ENCODE measurements around the gene PGAP3.
"Not testable (repeated sequence)": the region's sequence is repeated elsewhere in the genome, so short reads cannot be mapped to it uniquely, and the experiment has no call there.

Gene PGAP3, protein sequence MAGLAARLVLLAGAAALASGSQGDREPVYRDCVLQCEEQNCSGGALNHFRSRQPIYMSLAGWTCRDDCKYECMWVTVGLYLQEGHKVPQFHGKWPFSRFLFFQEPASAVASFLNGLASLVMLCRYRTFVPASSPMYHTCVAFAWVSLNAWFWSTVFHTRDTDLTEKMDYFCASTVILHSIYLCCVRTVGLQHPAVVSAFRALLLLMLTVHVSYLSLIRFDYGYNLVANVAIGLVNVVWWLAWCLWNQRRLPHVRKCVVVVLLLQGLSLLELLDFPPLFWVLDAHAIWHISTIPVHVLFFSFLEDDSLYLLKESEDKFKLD

GRCh38 chr17:39687546-39688474, at the start of gene PGAP3:
PGAP3 (minus strand) TSS chr17:39688057; CDS start chr17:39688014, 43 bp downstream.
- DNase-seq: peak; percentile 84

GRCh38 chr17:39737206-39737759, 49.4 kb upstream of the PGAP3 start:
- no peak for DNase-seq

- no peak for DNase-seq
Measured at GRCh38 chr17:39736319-39737165, 48.7 kb upstream of the PGAP3 start.

- DNase-seq: no peak
Measured at GRCh38 chr17:39735882-39736281, 48.0 kb upstream of the PGAP3 start.

DNA sequence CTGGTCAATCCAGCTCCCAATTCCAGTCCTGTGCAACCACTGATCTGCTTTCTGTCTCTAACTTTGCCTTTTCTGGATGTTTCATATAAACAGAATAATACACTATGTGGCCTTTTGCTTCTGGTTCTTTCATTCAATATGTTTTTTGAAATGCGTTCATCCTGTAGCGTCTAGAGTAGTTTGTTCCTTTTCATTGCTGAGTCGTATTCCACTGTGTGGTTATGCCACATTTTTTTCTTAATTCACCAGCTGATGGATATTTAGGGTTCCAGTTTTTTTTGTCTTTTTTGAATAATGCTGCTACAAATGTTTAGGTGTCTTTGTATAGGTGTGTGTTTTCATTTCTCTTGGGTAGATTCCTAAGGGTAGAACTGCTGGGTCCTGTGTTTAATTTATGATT, 44.7 kb upstream of the PGAP3 start:
- DNase-seq: no peak

DNA sequence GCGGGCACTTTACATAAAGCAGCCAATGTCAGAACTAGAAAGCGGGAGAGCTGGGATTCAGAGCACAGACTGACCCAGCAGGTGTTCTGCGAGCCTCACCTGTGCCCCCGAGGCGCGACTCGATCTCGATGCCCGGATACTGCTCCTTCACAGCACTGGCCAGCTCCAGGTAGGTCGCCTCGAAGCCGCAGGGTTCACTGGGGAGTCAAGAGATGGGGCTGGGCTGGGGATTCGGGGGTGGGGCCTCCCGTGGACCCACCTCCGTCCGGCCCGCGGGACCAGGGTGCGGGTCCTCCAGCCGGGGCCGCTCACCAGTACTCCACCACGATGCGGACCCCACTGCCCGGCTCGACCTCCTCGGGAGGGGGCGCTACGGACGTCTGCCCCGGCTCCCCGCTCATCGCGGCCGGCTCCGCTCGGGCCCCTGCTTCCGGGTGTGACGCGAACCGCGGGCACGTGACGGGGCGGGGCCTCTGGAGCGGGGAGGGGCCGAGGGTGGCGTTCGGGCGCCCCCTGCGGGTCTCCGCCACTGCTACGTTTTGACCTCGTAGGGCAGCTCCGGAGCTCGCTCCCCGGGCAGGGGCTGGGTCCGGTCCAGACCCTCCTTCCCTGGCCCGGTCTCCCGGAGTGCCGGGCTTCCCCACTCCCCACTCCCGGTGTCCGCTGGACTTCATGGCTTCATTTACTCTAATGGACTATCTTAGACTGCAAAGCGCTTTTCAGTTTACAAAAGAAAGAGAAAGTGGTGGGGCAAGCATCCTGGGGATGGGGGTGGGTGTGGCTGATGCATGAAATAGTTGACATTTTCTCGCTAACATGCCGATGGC, 42.5 kb upstream of the PGAP3 start, which contains the start of gene MIEN1:
TSS of gene MIEN1 (minus strand) at position 438 of the 827 bp plus-strand sequence. CDS start at position 401, 37 bp downstream.
- DNase-seq: peak; percentile 94

DNA sequence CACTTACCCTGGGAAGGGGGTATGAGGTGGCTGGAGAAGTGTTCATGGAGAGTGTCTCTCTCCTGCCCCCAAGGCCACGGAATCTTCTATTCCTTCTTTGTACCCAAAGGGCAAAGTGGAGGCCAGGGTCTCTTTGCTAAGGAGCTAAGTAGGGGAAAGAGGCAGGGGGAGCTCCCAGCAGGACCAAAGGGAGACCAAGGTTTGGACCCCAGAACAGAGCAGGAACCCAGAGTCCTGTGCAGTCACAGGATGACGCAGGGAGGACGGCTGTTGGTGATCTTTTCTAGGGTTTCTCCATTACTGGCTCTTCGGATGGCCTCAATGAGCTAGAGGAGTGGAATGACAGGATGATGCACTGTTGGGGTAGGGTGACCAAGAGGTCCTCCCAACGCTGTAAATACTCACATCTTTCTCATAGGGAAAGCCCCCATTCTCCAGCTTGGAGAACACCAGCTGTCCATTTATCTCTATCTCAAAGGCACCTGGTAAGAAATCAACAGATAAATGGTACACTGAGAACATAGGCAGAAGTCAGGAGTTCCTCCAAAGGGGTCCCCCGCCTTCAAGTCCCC, 41.5 kb upstream of the PGAP3 start:
- DNase-seq: no peak

DNA sequence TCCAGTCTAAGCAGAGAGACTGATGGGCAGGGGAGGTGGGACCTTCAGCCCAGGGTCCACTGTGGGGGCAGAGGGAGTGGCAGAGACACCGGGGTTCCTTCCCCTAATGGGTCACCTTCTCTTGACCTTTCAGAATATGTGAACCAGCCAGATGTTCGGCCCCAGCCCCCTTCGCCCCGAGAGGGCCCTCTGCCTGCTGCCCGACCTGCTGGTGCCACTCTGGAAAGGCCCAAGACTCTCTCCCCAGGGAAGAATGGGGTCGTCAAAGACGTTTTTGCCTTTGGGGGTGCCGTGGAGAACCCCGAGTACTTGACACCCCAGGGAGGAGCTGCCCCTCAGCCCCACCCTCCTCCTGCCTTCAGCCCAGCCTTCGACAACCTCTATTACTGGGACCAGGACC, 39.7 kb upstream of the PGAP3 start:
- DNase-seq: no peak

- no peak for DNase-seq
Measured at GRCh38 chr17:39726617-39727016, 38.8 kb upstream of the PGAP3 start.

DNA sequence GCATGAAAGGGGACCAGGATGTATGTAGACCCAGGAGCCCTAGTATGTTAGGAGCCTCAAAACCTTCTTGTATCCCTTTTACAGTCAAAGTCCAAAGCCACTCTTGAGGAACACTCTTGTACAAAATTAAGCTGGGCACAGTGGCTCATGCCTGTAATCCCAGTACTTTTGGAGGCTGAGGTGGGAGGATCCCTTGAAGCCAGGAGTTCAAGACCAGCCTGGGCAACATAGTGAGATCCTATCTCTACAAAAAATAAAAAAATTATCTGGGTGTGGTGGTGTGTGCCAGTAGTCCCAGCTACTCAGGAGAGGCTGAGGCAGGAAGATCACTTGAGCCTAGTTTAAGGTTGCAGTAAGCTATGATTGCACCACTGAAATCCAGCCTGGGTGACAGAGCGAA, 38.1 kb upstream of the PGAP3 start:
- DNase-seq: not testable (repeated sequence)

GRCh38 chr17:39724731-39725130, 36.9 kb upstream of the PGAP3 start:
- no peak for DNase-seq

GRCh38 chr17:39722965-39723848, 35.4 kb upstream of the PGAP3 start:
- no peak for DNase-seq

DNA sequence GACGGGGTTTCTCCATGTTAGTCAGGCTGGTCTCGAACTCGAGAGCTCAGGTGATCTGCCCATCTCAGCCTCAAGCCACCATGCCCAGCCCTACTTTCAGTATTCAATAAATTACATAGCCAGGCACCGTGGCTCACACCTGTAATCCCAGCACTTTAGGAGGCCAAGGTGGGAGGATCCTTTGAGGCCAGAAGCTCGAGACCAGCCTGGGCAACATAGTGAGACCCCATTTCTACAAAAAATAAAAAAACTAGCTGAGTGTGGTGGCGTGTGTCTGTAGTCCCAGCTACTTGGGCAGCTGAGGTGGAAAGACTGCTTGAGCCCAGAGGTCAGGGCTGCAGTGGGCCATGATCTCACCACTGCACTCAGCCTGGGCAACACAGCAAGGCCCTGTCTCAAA, 34.2 kb upstream of the PGAP3 start:
- no peak for DNase-seq

DNA sequence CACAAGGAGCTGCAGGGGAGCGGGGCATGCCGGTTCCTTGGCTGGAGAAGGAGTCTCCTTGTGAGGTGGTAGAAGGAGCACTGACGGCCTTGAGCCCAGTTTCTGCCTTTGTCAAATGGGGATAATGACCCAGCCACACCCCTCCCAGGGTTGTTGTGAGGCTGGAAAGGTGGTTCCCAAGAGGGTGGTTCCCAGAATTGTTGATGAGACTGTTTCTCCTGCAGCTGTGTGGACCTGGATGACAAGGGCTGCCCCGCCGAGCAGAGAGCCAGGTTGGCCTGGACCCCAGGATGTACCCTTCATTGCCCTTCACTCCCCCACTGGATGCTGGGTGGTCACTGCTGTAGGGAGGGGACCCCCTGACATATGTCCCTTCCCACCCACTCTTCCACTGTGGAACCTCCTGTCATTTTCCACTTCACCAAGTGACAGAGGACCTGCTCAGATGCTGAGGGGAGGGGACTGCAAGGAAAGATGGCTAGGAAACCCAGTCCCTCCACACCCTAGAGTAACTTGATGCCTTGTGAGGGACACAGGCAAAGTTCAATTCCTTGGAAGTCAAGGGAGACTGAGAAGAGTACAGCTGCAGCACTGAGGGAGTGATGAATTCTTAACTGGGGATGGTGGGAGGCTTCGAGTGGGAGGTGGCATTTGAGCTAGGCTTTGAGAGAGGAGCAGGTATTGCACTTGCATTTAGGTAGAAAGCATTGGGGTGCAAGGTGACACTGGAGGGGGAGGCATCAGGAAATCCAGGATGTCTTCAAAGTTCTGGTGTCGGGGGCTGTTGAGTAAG, 31.9 kb upstream of the PGAP3 start:
- DNase-seq: no peak

DNA sequence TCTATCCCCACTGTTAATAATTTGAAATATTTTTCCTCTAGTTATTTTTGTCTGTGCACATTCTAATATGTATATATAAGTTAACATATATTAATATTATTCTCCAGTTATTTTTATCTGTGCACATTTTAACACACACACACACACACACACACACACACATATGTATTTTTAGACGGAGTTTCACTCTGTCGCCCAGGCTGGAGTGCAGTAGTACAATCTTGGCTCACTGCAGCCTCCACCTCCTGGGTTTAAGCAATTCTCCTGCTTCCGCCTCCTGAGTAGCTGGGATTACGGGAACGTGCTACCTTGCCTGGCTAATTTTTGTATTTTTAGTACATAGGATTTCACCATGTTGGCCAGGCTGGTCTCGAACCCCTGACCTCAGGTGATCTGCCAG, 29.8 kb upstream of the PGAP3 start:
- no peak for DNase-seq

DNA sequence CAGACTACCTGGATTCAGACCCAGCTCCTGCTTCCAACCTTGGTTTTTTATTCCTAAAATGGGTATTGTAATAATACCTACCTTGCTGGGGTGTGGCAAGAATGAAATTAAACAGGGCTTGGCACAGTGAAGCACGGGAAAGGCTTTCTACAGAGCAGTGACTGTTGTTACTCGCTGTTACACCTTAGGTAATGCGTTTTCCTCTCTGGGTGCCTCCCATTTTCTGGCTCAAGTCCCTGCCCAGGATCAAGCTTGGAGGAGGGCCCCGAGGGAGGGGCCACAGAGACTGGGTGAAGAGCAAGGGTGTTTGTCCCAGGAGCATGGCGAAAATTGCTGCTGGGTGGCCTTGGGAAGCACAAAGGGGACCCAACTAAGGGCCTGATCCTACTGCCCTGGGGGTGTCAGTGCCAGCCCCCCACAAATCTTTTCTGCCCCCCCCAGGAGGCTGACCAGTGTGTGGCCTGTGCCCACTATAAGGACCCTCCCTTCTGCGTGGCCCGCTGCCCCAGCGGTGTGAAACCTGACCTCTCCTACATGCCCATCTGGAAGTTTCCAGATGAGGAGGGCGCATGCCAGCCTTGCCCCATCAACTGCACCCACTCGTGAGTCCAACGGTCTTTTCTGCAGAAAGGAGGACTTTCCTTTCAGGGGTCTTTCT, 29.2 kb upstream of the PGAP3 start:
- no peak for DNase-seq

DNA sequence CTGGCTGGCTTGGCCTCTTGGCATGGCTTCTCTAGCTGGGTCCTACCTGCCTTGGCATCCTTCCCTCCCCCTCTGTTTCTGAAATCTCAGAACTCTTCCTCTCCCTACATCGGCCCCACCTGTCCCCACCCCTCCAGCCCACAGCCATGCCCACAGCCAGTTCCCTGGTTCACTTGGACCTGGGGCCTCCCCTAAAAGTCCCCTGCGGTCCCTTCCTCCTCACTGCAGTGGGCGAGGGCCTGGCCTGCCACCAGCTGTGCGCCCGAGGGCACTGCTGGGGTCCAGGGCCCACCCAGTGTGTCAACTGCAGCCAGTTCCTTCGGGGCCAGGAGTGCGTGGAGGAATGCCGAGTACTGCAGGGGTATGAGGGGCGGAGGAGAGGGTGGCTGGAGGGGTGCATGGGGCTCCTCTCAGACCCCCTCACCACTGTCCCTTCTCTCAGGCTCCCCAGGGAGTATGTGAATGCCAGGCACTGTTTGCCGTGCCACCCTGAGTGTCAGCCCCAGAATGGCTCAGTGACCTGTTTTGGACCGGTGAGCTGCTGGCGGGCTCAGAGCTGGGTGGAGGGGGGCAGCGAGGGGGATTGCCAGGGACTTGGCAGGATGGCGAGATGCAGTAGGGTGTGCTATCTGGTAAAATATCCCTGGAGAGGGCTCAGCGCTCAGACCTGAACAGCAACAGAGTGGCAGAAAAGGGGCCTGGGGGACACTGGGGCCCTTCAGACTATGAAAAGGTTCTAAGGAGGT, 28.4 kb upstream of the PGAP3 start:
- DNase-seq: no peak
